HepG2 (cell line): ENCODE results near the gene PDCD2L. TPM values are rescaled to one million over a fixed set of nuclear protein-coding genes. Genes with fewer than 3 reads are reported as not detected.

ENCODE experiments used
- ARNT2 ChIP-seq: sonication (generic); formaldehyde crosslinking; IDR thresholded peaks from 2 replicates; pipeline ENCODE4 v1.8.0; 2022; ENCODE audit warnings: mild to moderate bottlenecking, low read depth, missing genetic modification reagents, moderate library complexity
- ATAD3A ChIP-seq: sonication (generic); formaldehyde crosslinking; IDR thresholded peaks from 2 replicates; pipeline ENCODE4 v1.4.0; 2020; ENCODE audit warnings: missing genetic modification reagents
- CBX5 ChIP-seq: sonication (generic); formaldehyde crosslinking; IDR thresholded peaks from 2 replicates; pipeline ENCODE4 v1.4.0; 2020; ENCODE audit warnings: missing genetic modification reagents, borderline replicate concordance
- CENPT ChIP-seq: sonication (generic); formaldehyde crosslinking; IDR thresholded peaks from 2 replicates; pipeline ENCODE4 v1.8.0; 2022; ENCODE audit warnings: low read depth, mild to moderate bottlenecking, moderate library complexity, missing genetic modification reagents
- FOSL1 ChIP-seq: sonication (generic); formaldehyde crosslinking; IDR thresholded peaks from 2 replicates; pipeline ENCODE4 v1.9.0; 2021; ENCODE audit warnings: missing genetic modification reagents, borderline replicate concordance
- FUBP1 ChIP-seq: sonication (generic); formaldehyde crosslinking; IDR thresholded peaks from 2 replicates; pipeline ENCODE4 v1.5.1; 2020; ENCODE audit warnings: missing genetic modification reagents, mild to moderate bottlenecking, borderline replicate concordance
- HNF4A ChIP-seq: sonication (generic); formaldehyde crosslinking; IDR thresholded peaks from 2 replicates; pipeline ENCODE4 v1.4.0; 2020; ENCODE audit warnings: missing genetic modification reagents
- IRX3 ChIP-seq: sonication (generic); formaldehyde crosslinking; IDR thresholded peaks from 2 replicates; pipeline ENCODE4 v1.8.1; 2023; ENCODE audit warnings: mild to moderate bottlenecking, low read depth, missing genetic modification reagents, borderline replicate concordance
- JUND ChIP-seq: sonication (generic); formaldehyde crosslinking; IDR thresholded peaks from 2 replicates; pipeline ENCODE4 v1.8.0; 2022; ENCODE audit warnings: mild to moderate bottlenecking, missing genetic modification reagents
- KLF12 ChIP-seq: sonication (generic); formaldehyde crosslinking; IDR thresholded peaks from 2 replicates; pipeline ENCODE4 v1.4.0; 2020; ENCODE audit warnings: missing genetic modification reagents, borderline replicate concordance
- MEIS2 ChIP-seq: sonication (generic); formaldehyde crosslinking; IDR thresholded peaks from 2 replicates; pipeline ENCODE4 v1.9.0; 2021; ENCODE audit warnings: mild to moderate bottlenecking, missing genetic modification reagents
- NR2F1 ChIP-seq, 2 experiments: fragments of 450-650 bp in 1 of 2; formaldehyde crosslinking in 1 of 2; IDR thresholded peaks; 2 replicates each; pipeline versions ENCODE4 v1.5.0 to v1.6.1; 2016 to 2020; ENCODE audit warnings: mild to moderate bottlenecking in 1 of 2, missing compliant biosample characterization in 1 of 2, missing genetic modification reagents in 1 of 2, moderate library complexity in 1 of 2
- NR2F2 ChIP-seq: IDR thresholded peaks from 2 replicates; pipeline ENCODE4 v1.6.1; 2012; ENCODE audit warnings: low read depth, inconsistent platforms, borderline replicate concordance
- PHF5A ChIP-seq: IDR thresholded peaks from one replicate; pipeline ENCODE4 v1.6.1; 2018; ENCODE audit warnings: low read depth, missing genetic modification reagents; ENCODE audit not compliant: unreplicated experiment
- PHF8 ChIP-seq: sonication (generic); formaldehyde crosslinking; IDR thresholded peaks from 2 replicates; pipeline ENCODE4 v1.5.0; 2020; ENCODE audit warnings: missing genetic modification reagents
- RELA ChIP-seq: sonication (generic); formaldehyde crosslinking; IDR thresholded peaks from 2 replicates; pipeline ENCODE4 v1.4.0; 2020; ENCODE audit warnings: missing genetic modification reagents
- SOX13 ChIP-seq, 3 experiments: fragments of 450-650 bp in 1 of 3; sonication (generic) in 1 of 3; formaldehyde crosslinking in 1 of 3; IDR thresholded peaks in 2 of 3; conservative IDR thresholded peaks in 1 of 3; 2 replicates each; pipeline versions ENCODE4 v1.5.0 to v1.6.1; 2016 to 2020; ENCODE audit warnings: antibody characterized with exemption in 1 of 3, mild to moderate bottlenecking in 1 of 3, missing compliant biosample characterization in 1 of 3, missing genetic modification reagents in 1 of 3, moderate library complexity in 1 of 3
- THAP11 ChIP-seq: IDR thresholded peaks from 2 replicates; pipeline ENCODE4 v1.6.1; 2016; ENCODE audit warnings: missing biosample characterization, missing genetic modification reagents
- XBP1 ChIP-seq: sonication (generic); formaldehyde crosslinking; IDR thresholded peaks from 2 replicates; pipeline ENCODE4 v1.5.0; 2020; ENCODE audit warnings: missing genetic modification reagents
- ZFP36 ChIP-seq: fragments of 150-350 bp; IDR thresholded peaks from 2 replicates; pipeline ENCODE4 v1.6.1; 2018; ENCODE audit warnings: borderline replicate concordance, low read length, low read depth; ENCODE audit not compliant: partially characterized antibody
- ZFP36L1 ChIP-seq: sonication (generic); formaldehyde crosslinking; IDR thresholded peaks from 2 replicates; pipeline ENCODE4 v1.8.0; 2022; ENCODE audit warnings: mild to moderate bottlenecking, missing genetic modification reagents, moderate library complexity
- ZFP82 ChIP-seq: sonication (generic); formaldehyde crosslinking; IDR thresholded peaks from 2 replicates; pipeline ENCODE4 v1.5.1; 2020; ENCODE audit warnings: mild to moderate bottlenecking, missing genetic modification reagents, borderline replicate concordance
- ZMYM3 ChIP-seq: sonication (generic); formaldehyde crosslinking; IDR thresholded peaks from 2 replicates; pipeline ENCODE4 v1.5.1; 2020; ENCODE audit warnings: mild to moderate bottlenecking, missing genetic modification reagents
- ZNF180 ChIP-seq: sonication (generic); formaldehyde crosslinking; IDR thresholded peaks from 2 replicates; pipeline ENCODE4 v1.4.0; 2020; ENCODE audit warnings: low read depth, missing genetic modification reagents, borderline replicate concordance
- ZNF441 ChIP-seq: sonication (generic); formaldehyde crosslinking; IDR thresholded peaks from 2 replicates; pipeline ENCODE4 v1.7.0; 2021; ENCODE audit warnings: missing genetic modification reagents, borderline replicate concordance
- ZNF891 ChIP-seq: sonication (generic); formaldehyde crosslinking; IDR thresholded peaks from 2 replicates; pipeline ENCODE4 v1.5.0; 2020; ENCODE audit warnings: mild to moderate bottlenecking, missing genetic modification reagents
- ZSCAN21 ChIP-seq: sonication (generic); formaldehyde crosslinking; IDR thresholded peaks from 2 replicates; pipeline ENCODE4 v1.8.0; 2022; ENCODE audit warnings: mild to moderate bottlenecking, missing genetic modification reagents, moderate library complexity, borderline replicate concordance
- polyA plus RNA-seq, 8 experiments: library from polyadenylated mRNA; depleted of rRNA in 3 of 8; stranded (reverse) in 7 of 8; unstranded in 1 of 8; fragments of >200 nt; fragmentation: Illumina TruSeq in 4 of 8; extraction: Trizol in 4 of 8; gene quantifications; 2 replicates each; pipeline versions ENCODE4 v1.2.1 to v1.2.3, GENCODE V29; 2011 to 2016; ENCODE audit warnings: low read depth in 4 of 8, missing spikeins in 1 of 8, mixed read lengths in 1 of 8; ENCODE audit not compliant: insufficient read depth in 1 of 8
- total RNA-seq, 5 experiments: library from RNA; depleted of rRNA; stranded (reverse); fragments of >200 nt; fragmentation: Illumina TruSeq; extraction: Trizol; gene quantifications; 2 replicates each; pipeline ENCODE4 v1.2.3, GENCODE V29; 2016; ENCODE audit warnings: low read depth in 1 of 5
- TF ChIP-seq, protein P1 (sequence below), 2 experiments: sonication (generic) in 1 of 2; formaldehyde crosslinking in 1 of 2; IDR thresholded peaks; 2 replicates each; pipeline versions ENCODE4 v1.4.0 to v1.6.1; 2018 to 2020; ENCODE audit warnings: missing genetic modification reagents in 2 of 2, borderline replicate concordance in 1 of 2, low read depth in 1 of 2, mild to moderate bottlenecking in 1 of 2, missing biosample characterization in 1 of 2

PDCD2L gene
- total and polyA plus RNA-seq, 2 of the 13 experiments (the other 11 are each of a cell fraction or from before 2014, with no cell fraction given) = 29.3 to 35.2 TPM

GRCh38 chr19:34360354-34360909, 43.8 kb upstream of the PDCD2L start (continued):
- TF ChIP-seq NR2F1 (CRISPR knock-in tag; IDR thresholded peaks at IDR 0.05) (no peak), ZSCAN21 (CRISPR knock-in tag) (no peak), ARNT2 (CRISPR knock-in tag) (no peak), NR2F2 (no peak), ZFP36 (no peak), CENPT (CRISPR knock-in tag) (no peak), KLF12 (CRISPR knock-in tag) (no peak), SOX13 (IDR thresholded peaks at IDR 0.05) (no peak), SOX13 (CRISPR knock-in tag; conservative IDR thresholded peaks at IDR 0.05 in 1 of 2, IDR thresholded peaks at IDR 0.05 in 1 of 2) (no peak), CBX5 (no peak), FUBP1 (CRISPR knock-in tag) (no peak), ZNF180 (CRISPR knock-in tag) (no peak), ATAD3A (CRISPR knock-in tag) (no peak), RELA (CRISPR knock-in tag) (no peak), ZNF891 (CRISPR knock-in tag) (peak; percentile 45; the same call in 1 of the 2 replicates), ZNF441 (CRISPR knock-in tag) (no peak), PHF5A (CRISPR knock-in tag) (no peak), PHF8 (CRISPR knock-in tag) (no peak), XBP1 (CRISPR knock-in tag) (no peak), IRX3 (CRISPR knock-in tag) (no peak), MEIS2 (CRISPR knock-in tag) (no peak), THAP11 (CRISPR knock-in tag) (no peak), ZFP82 (CRISPR knock-in tag) (0 out of 2 replicates have a peak, but pooled peaks have one; percentile 0), ZMYM3 (CRISPR knock-in tag) (0 out of 2 replicates have a peak, but pooled peaks have one; percentile 8), HNF4A (CRISPR knock-in tag) (0 out of 2 replicates have a peak, but pooled peaks have one; percentile 21), FOSL1 (CRISPR knock-in tag) (no peak), JUND (CRISPR knock-in tag) (no peak), ZFP36L1 (CRISPR knock-in tag) (no peak)
- TF ChIP-seq, protein P1, sequence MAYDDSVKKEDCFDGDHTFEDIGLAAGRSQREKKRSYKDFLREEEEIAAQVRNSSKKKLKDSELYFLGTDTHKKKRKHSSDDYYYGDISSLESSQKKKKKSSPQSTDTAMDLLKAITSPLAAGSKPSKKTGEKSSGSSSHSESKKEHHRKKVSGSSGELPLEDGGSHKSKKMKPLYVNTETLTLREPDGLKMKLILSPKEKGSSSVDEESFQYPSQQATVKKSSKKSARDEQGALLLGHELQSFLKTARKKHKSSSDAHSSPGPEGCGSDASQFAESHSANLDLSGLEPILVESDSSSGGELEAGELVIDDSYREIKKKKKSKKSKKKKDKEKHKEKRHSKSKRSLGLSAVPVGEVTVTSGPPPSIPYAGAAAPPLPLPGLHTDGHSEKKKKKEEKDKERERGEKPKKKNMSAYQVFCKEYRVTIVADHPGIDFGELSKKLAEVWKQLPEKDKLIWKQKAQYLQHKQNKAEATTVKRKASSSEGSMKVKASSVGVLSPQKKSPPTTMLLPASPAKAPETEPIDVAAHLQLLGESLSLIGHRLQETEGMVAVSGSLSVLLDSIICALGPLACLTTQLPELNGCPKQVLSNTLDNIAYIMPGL (CRISPR knock-in tag; IDR thresholded peaks at IDR 0.05; ENCODE audit: borderline replicate concordance in 1 of 2, low read depth in 1 of 2) = no peak
